SIG-M5 (cell line): ENCODE data around the gene HLF.

Source experiments
- DNase-seq: peaks from one replicate; lab custom pipeline; 2025; lab: John Stamatoyannopoulos, UW

HLF gene

GRCh38 chr17:55254375-55254774 lies 10.4 kb upstream of the HLF start:
- DNase-seq, result no peak

GRCh38 chr17:55258578-55259135 lies 6.1 kb upstream of the HLF start:
- DNase-seq, result no peak

DNA sequence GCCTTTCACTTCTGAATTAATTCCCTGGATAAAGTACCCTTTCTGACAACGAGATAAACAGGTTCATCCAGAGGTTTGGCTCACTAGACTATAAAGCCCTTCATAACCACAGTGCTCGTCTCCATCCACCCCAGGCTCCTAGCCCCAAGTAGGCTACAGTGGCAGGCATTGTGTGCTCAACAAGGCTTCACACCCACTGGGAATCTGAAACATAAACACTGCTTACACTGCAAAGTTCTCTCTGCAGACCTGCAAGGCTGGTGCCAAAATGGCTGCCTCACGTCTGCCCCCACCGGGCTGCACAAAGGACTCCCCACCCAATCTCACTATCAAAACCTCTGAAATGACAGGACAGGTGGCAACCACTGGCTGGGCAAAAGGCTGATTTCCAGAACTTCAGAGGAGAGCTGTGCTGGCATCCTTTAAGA lies 5.1 kb upstream of the HLF start:
- DNase-seq, result no peak

- DNase-seq, result no peak
Measured at GRCh38 chr17:55261311-55261710, 3.4 kb upstream of the HLF start.

- no peak for DNase-seq
Measured at GRCh38 chr17:55263569-55264277, 1.0 kb upstream of the HLF start.

GRCh38 chr17:55264278-55264644 lies 499 bp upstream of the HLF start:
- no peak for DNase-seq

- no peak for DNase-seq
Measured at GRCh38 chr17:55265311-55266021, 706 bp downstream of the HLF start.

DNA sequence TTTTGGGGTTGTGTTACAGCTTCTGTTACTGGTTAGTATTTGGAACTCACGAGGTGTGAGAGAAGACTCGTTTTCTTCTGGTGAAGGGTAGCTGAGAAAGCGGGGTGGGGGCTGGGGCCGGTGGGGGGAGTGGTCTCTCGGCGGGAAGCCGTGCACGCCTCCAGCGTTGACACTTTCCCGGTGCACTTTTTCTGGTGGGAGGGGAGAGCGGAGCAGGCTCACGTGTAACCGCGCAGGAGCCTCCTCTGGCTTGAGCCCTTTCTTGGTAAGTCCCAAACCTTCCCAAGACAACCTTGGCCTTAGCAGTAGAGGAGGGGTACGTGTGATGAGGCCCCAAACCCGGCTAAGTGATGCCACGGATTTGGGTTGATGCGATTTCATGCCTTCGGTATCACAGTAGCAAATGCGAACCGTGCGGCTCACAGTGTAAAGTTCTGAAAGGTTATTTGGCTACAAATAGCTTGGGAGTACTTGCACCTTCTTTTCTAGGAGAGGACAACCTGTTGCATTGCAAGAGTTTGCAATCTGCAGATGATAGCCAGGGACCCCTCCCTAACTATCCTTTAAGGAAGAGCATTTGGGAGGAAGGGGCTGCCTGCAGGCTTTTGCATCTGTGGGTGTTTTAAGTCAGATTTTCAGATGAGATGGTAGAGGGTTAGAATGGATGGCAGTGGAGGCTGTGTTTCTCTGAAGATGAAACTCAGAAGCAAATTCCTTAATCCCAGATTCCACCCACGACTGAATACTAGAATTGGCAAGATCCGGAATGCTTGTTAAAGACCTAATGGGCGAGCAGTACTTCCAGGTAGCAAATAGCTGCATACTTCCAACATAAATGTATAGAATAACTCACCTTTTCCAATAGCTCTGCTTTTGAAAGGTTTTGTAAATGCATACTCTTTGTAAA lies 1.5 kb downstream of the HLF start:
- DNase-seq, result no peak

GRCh38 chr17:55266958-55267688 lies 2.4 kb downstream of the HLF start:
- DNase-seq, result no peak

DNA sequence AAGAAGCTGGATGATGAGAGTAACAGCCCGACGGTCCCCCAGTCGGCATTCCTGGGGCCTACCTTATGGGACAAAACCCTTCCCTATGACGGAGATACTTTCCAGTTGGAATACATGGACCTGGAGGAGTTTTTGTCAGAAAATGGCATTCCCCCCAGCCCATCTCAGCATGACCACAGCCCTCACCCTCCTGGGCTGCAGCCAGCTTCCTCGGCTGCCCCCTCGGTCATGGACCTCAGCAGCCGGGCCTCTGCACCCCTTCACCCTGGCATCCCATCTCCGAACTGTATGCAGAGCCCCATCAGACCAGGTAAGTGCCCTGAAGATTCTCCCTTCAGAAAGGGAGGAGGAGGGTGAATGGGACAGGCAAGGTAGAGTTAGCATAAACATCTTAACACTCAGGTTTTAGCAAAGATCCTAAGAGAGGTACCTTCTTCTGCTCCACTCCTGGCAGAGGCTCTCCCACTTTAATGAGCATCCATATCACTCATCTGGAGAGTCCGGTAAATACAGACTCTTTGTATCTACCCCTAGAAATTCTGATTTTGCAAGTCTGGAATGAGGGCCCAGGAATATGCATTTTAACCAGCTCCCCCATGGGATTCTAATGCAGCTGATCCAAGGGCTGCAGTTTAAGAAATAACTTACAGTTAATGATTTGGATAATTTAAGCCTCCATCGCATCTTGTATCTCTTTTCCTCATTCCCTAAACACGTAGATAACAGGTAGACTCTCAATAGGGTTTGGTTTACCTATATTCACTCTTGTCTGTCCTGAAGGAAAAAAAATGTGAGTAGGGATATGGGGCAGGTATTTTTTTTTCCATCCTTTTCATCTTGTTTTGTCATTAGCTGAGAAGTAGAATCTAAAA lies 3.3 kb downstream of the HLF start:
- DNase-seq, result no peak

DNA sequence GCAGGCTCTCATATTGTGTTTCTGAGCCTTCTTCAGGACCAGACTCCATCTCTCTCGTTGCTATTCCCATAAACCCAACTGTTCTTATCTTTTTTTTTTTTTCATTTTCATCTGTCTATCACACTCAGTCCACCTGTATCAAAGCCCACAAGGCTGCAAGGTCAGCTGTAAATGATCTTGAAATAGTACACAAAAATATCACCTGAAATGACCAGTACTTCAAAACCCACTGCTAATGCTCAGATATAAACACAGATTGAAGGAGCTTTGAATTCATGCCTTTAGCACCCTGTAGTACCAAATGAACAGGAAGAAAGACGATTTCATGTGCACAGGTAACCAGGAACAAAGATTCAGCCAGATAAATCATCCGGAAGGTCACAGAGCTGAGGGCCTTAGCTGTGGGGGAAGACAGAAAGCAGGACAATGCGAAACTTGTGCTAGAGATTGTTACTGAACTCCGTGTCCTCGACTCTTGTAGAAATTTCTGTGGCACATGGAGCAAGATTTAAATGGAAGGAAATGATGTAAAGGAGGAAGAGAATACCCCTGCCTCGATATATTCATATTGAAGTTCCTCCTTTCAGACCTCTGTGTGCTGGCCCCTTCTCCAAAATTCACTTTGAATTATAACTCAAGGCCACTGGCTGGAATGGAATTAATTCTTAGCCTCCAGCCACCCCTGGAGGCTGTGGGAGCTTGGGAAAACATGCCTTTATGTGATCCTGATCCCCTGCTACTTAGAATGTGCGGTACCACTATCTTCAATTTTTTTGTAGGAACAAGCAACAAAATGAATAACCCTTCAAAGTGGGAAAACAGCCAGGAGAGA lies 4.1 kb downstream of the HLF start:
- DNase-seq, result no peak

- DNase-seq, result no peak
Measured at GRCh38 chr17:55269894-55270293, 5.1 kb downstream of the HLF start.

GRCh38 chr17:55271223-55271571 lies 6.4 kb downstream of the HLF start:
- no peak for DNase-seq

DNA sequence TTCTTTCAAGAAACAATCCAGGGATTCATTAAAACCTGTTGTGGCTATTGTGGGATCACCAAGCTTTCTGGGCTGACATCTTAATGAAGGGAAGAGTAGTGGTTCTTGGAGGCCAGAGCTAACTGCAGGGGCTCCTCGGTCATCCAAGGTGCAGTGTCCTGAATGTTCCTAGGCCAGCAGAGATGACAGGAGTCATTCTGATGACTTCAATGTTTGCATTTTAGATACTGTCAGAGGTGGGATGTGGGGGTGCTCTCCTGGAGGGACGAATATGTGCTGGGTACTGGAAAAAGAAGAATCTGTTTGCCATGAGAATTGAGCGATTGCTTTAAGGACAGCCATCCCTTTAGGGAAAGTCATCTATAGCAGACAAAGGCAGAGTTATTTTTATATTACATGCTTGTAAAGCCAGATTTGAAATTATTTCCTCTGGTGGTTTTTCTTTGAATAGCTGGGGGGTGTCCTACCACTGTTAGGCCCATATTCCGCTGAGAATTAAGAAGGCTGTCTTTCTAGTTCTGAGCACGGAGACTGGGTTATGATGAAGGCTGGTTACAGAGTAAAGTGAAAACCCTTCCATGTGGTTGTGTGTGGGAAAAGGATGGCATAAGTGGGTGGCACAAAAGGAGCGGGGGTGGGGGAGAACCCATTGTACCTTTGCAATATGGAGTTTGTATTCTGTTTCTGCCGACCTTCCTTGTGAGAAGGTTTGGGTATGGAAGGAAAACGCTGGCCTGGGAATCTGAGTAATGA lies 7.4 kb downstream of the HLF start:
- no peak for DNase-seq

- no peak for DNase-seq
Measured at GRCh38 chr17:55272711-55273578, 8.2 kb downstream of the HLF start.

DNA sequence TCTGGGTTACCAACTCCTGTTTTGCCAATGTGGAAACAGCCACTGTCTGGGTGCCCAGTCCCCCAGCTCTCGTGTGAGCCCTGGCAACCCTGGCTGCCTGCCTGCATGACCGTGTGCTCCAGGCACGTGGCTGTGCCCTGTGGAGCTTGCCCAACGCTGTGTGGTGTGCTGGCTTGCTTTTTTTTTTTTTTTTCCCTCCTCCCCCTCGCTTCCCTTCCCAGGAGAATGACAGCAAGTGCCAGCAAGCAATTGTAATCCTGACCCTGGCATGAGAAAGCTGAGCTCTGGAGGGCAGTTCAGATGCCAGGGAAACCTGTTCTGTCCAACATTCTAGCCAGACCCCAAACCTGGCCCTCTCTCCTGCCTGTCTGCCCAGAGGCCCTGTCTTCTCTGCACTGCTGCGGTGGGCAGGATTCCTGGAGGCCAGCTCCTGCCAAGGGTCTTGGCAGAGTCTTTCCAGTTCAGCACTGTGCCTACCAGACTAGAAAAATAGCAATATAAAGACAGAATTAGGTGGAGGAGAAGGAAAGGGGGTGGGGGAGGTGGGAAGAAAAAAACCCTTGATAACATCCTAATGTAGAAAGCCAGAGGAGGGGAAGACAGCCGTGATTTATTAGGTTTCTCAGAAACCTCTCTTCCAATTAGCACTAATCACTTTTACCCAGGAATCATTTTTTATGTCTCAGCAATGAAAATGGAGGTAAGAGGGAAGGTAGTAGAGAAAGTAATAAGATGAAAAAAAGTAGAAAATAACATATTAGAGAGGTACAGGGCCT lies 9.0 kb downstream of the HLF start:
- DNase-seq, result no peak
